Measurements from ENCODE around the gene SLC12A2. TPM values are rescaled to one million over a fixed set of nuclear protein-coding genes. Genes with fewer than 3 reads are reported as not detected.
A peak's percentile ranks its signal among the peaks of the same experiment; 100 is the strongest.

SLC12A2 gene
- total and polyA plus RNA-seq, 4 donors: 32.0 to 198 (median 86.0) TPM

DNA sequence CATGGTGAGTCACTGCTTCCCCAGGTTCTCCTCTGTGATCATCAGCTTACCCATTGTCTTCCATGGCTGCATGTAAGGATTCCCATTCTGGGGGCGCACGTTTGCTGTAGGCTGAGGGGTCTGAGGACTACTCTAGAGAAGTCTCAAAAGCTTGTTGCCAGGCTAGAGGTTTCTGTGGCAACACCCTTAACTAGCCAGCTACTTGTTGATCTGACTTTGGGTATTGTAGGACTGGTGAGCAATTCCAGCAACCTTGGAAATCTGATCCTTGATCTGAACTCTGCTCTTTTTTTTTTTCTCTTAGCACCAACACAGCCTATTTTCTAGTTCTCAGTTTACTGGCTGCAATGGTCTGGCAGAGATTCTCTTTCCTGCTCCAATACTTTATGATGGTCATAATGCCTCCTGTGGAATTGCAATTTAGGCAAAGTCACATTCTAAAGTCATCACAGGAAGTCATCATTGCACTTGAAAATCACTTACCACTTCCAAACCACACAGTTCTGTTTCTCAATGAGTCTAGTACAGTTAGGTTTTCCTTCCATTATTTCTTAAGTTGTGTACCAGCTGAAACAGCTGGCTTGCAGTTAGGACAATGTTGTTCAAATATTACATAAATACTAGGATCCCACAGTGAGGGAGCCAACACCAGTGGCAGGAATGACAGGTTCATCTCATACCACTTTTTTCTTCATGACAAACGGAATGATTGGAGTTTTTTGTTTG is 110.3 kb downstream of the SLC12A2 start:
- no peak overlapping the region for H3K27ac ChIP-seq (ENCODE audit: low read depth, low read length)
- H3K4me1 ChIP-seq (ENCODE audit: control insufficient read depth, insufficient read depth, low read length): no peaks in the 10 kb centered on the region
- no peak overlapping the region for H3K4me3 ChIP-seq (ENCODE audit: low read depth, low read length)
- H3K36me3 ChIP-seq (ENCODE audit: control insufficient read depth, insufficient read depth, low read length): no peaks in the 10 kb centered on the region
- no CpG with 5 or more reads among the region's 3 CpGs for WGBS (ENCODE audit: insufficient coverage)
- peaks cover 1% of the 10 kb centered on the region for H3K9me3 ChIP-seq (ENCODE audit: control insufficient read depth, insufficient read depth, low read length)
- DNase-seq (ENCODE audit: low read depth in 4 of 6, low spot score in 6 of 6): no peak
- H3K27me3 ChIP-seq (ENCODE audit: control insufficient read depth, insufficient read depth, low read length): no peaks in the 10 kb centered on the region

DNA sequence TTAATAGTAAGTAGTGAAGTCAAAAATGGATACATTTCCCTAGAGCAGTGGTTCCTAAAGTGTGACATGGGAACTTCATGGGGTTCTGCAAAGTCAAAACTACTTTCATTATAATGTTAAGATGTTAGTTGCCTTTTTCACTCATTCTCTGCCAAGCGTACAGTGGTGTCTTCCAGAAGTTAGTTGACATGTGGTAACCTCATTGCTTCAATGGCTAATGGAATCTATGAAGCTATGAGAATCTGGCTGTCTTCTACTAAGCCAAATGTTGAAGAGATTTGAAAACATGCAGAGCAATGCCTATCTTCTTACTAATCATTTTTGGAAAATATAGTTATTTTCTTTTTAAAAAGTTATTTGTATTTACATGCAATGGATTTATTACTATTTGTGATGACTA is 111.8 kb downstream of the SLC12A2 start:
- H3K4me1 ChIP-seq (ENCODE audit: control insufficient read depth, insufficient read depth, low read length): no peaks in the 10 kb centered on the region
- H3K27ac ChIP-seq (ENCODE audit: low read depth, low read length): no peak overlapping the region
- no peak overlapping the region for H3K4me3 ChIP-seq (ENCODE audit: low read depth, low read length)
- H3K9me3 ChIP-seq (ENCODE audit: control insufficient read depth, insufficient read depth, low read length): peaks cover 1% of the 10 kb centered on the region
- H3K27me3 ChIP-seq (ENCODE audit: control insufficient read depth, insufficient read depth, low read length): no peaks in the 10 kb centered on the region
- no peaks in the 10 kb centered on the region for H3K36me3 ChIP-seq (ENCODE audit: control insufficient read depth, insufficient read depth, low read length)
- DNase-seq (ENCODE audit: low read depth in 4 of 6, low spot score in 6 of 6): no peak
- WGBS (ENCODE audit: insufficient coverage): 100% methylated on average over 1 of the region's 1 CpG

DNA sequence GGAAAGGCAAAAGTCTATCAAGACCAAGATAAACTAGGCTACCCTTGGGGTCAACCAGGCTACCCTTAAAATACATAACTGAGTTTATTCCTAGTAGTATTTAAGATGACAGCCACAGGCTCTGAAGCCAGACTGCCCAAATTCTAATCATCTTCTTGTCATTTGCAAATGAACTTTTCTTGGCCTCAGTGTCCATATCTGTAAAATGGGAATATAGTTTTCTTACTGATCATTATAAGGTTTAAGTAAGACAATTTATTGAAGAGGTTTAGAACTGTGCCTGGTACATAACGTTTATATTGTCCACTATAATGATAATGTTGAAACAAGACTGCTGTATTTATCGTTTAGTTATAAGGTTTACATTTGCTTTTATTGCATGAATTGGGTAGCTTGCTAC is 112.5 kb downstream of the SLC12A2 start:
- H3K4me3 ChIP-seq (ENCODE audit: low read depth, low read length): no peak overlapping the region
- no peaks in the 10 kb centered on the region for H3K4me1 ChIP-seq (ENCODE audit: control insufficient read depth, insufficient read depth, low read length)
- no peak overlapping the region for H3K27ac ChIP-seq (ENCODE audit: low read depth, low read length)
- H3K27me3 ChIP-seq (ENCODE audit: control insufficient read depth, insufficient read depth, low read length): no peaks in the 10 kb centered on the region
- no peak for DNase-seq (ENCODE audit: low read depth in 4 of 6, low spot score in 6 of 6)
- no peaks in the 10 kb centered on the region for H3K36me3 ChIP-seq (ENCODE audit: control insufficient read depth, insufficient read depth, low read length)
- no CpG with 5 or more reads among the region's 2 CpGs for WGBS (ENCODE audit: insufficient coverage)
- peaks cover 1% of the 10 kb centered on the region for H3K9me3 ChIP-seq (ENCODE audit: control insufficient read depth, insufficient read depth, low read length)

DNA sequence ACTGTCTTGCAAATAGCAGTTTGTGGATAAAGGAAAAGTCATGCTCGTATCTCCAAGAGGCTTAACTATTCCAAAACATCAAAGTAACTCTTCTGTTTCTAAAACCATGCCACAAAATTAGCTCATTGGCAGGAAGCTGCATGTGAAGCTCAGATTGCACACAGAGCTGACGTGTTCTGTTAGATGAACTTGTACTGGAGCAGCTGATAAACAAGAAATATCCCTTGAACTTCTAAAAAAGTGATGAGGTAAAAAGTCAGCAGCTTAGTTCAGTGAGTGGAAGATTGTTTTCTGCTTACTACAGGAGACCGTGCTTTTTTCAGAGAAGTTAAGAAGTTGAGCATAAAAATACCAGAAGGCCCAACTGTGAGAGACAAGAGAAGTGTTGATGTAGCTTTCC is 113.2 kb downstream of the SLC12A2 start:
- no peak for DNase-seq (ENCODE audit: low read depth in 4 of 6, low spot score in 6 of 6)
- no peaks in the 10 kb centered on the region for H3K27me3 ChIP-seq (ENCODE audit: control insufficient read depth, insufficient read depth, low read length)
- no peak overlapping the region for H3K4me3 ChIP-seq (ENCODE audit: low read depth, low read length)
- peaks cover 1% of the 10 kb centered on the region for H3K9me3 ChIP-seq (ENCODE audit: control insufficient read depth, insufficient read depth, low read length)
- no peak overlapping the region for H3K27ac ChIP-seq (ENCODE audit: low read depth, low read length)
- H3K36me3 ChIP-seq (ENCODE audit: control insufficient read depth, insufficient read depth, low read length): no peaks in the 10 kb centered on the region
- peaks cover 3% of the 10 kb centered on the region for H3K4me1 ChIP-seq (ENCODE audit: control insufficient read depth, insufficient read depth, low read length)
- 84% methylated on average over 3 of the region's 3 CpGs for WGBS (ENCODE audit: insufficient coverage)

DNA sequence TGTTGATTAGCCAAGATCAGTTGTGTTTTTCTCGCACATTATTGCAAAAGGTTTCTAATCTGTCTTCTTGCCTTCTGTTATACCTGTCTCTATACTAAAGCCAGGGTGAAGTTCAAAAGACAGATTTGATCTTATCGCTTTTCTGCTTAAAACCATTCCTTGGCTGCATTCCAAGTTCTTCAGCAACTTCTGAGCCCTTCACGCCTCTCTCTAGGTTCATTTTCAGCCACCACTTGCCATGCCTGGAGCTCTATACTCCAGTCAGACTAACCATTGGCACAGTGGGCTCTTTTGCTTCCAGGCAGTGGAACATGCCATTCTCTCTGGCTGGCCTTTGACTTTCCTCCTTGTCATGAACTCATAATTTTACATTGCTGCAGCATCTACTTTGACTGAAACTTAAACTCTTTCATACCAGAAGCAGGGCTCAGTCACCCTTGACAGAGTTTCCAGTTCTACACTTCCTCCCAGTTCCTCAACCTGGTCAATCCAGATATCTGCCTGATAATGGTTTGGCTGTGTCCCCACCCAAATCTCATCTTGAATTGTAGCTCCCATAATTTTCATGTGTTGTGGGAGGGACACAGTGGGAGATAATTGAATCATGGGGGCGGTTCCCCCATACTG is 114.4 kb downstream of the SLC12A2 start:
- Histone ChIP-seq H3K36me3 (ENCODE audit: control insufficient read depth, insufficient read depth, low read length) (no peaks in the 10 kb centered on the region), H3K9me3 (ENCODE audit: control insufficient read depth, insufficient read depth, low read length) (peaks cover 1% of the 10 kb centered on the region), H3K27me3 (ENCODE audit: control insufficient read depth, insufficient read depth, low read length) (no peaks in the 10 kb centered on the region), H3K4me1 (ENCODE audit: control insufficient read depth, insufficient read depth, low read length) (peaks cover 3% of the 10 kb centered on the region), H3K4me3 (ENCODE audit: low read depth, low read length) (no peak overlapping the region), H3K27ac (ENCODE audit: low read depth, low read length) (no peak overlapping the region)
- WGBS (ENCODE audit: insufficient coverage): 96% methylated on average over 3 of the region's 4 CpGs
- DNase-seq (ENCODE audit: low read depth in 4 of 6, low spot score in 6 of 6): no peak

DNA sequence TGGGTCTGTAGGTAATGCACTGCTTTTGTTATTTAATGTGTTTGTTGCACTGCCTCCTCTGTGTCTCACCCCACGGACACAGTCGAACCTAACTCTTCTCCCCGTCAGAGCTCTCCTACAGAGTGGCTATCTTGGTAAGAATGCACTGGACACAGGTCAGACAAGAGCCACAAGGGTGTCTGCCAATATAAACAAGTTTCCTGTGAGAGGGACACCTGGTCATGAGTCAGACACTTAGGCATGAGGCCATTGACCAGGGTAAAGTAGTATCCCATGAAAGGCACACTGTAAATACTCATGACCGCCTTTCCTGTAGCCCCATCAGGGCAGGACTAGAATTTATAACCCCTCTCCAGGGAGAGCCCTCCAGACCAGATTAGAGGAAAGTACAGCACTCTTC is 115.5 kb downstream of the SLC12A2 start:
- DNase-seq (ENCODE audit: low read depth in 4 of 6, low spot score in 6 of 6): no peak
- Histone ChIP-seq H3K27me3 (ENCODE audit: control insufficient read depth, insufficient read depth, low read length) (no peaks in the 10 kb centered on the region), H3K4me1 (ENCODE audit: control insufficient read depth, insufficient read depth, low read length) (peaks cover 3% of the 10 kb centered on the region), H3K9me3 (ENCODE audit: control insufficient read depth, insufficient read depth, low read length) (peaks cover 1% of the 10 kb centered on the region), H3K36me3 (ENCODE audit: control insufficient read depth, insufficient read depth, low read length) (no peaks in the 10 kb centered on the region), H3K4me3 (ENCODE audit: low read depth, low read length) (no peak overlapping the region), H3K27ac (ENCODE audit: low read depth, low read length) (no peak overlapping the region)
- 88% methylated on average over 4 of the region's 4 CpGs for WGBS (ENCODE audit: insufficient coverage)

DNA sequence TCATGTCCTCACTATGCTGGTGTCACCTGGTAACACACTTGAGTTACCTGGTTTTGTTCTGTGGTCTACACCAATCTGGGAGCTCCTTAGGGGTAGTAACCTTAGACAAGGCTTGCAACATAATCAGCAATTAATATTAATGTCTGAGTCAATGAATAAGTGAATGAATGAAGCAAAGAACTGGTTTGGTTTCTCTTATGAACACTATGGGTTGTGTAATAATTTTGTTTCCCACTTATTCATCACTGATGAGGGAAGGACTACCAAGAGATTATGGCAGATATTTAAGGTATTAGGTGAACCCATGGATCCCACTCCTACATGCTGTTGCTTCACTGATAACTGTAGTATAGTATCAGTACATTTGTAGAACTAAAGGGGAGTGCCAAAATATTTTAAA is 116.0 kb downstream of the SLC12A2 start:
- Histone ChIP-seq H3K4me3 (ENCODE audit: low read depth, low read length) (no peak overlapping the region), H3K27ac (ENCODE audit: low read depth, low read length) (no peak overlapping the region), H3K27me3 (ENCODE audit: control insufficient read depth, insufficient read depth, low read length) (no peaks in the 10 kb centered on the region), H3K36me3 (ENCODE audit: control insufficient read depth, insufficient read depth, low read length) (no peaks in the 10 kb centered on the region), H3K4me1 (ENCODE audit: control insufficient read depth, insufficient read depth, low read length) (peaks cover 3% of the 10 kb centered on the region), H3K9me3 (ENCODE audit: control insufficient read depth, insufficient read depth, low read length) (no peaks in the 10 kb centered on the region)
- DNase-seq (ENCODE audit: low read depth in 4 of 6, low spot score in 6 of 6): no peak

DNA sequence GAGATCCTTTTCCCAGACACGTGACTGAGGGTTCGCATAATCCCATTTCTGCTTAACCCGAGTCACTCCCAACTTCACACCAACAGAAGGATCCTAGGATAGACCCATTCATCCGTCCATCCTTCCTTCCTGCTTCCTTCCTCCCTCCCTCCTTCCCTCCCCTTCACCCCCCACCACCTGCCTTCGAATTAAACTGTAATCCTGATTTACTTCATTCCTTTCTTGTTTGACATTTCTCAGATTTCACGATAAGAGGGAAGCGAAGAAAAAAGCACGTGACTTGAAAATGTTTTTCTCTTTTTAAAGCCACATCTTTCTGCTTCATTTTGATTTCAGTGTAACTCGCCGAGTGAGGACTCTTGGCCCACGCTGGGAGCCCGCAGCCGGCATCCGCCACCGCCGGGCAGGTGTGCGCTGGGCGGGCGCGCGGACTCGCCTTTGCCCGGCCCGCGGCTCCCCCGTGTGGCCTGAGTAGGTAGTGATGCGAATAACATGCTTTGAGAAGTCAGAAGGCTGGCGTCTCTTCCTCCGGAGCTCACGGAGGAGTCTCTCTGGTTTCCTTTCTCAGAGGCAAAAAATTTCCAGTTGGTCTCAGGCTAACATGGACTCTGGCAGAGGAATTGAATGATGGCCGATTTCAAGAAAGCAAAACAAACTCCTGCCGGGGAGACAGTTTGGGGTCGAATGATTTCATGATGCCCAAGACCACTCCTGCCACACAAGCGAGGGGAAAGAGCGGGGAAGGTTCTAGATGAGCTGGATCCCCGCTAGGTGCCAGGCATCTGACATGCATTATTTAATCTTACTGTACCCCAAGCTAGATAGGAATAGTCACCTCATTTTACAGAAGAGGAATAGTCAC is 117.7 kb downstream of the SLC12A2 start:
- Histone ChIP-seq H3K9me3 (ENCODE audit: control insufficient read depth, insufficient read depth, low read length) (no peaks in the 10 kb centered on the region), H3K4me1 (ENCODE audit: control insufficient read depth, insufficient read depth, low read length) (peaks cover 3% of the 10 kb centered on the region), H3K27ac (ENCODE audit: low read depth, low read length) (no peak overlapping the region), H3K27me3 (ENCODE audit: control insufficient read depth, insufficient read depth, low read length) (no peaks in the 10 kb centered on the region), H3K4me3 (ENCODE audit: low read depth, low read length) (no peak overlapping the region), H3K36me3 (ENCODE audit: control insufficient read depth, insufficient read depth, low read length) (no peaks in the 10 kb centered on the region)
- peak; percentile 21 to 91 (median 46) for DNase-seq (ENCODE audit: low read depth in 4 of 6, low spot score in 6 of 6)
- 8% methylated on average over 30 of the region's 36 CpGs for WGBS (ENCODE audit: insufficient coverage)

DNA sequence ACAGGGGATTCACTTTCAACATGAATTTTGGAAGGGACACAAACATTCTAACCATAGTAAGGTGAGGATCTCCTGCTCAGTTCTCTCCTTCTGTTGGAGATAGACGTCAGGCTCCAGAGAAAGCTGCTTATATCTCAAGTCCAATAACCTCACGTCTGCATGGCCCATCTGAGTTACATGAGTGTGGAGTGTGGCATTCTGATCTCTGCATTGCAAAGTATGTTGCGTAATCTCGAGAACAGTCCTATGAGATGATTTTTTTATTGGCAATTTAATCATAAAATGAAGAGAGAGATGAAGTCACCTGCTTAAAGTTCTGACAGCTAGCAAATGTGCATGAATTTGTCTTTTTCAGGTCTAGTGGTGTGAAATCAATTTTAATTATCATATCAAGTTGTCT is 118.8 kb downstream of the SLC12A2 start:
- 81% methylated on average over 3 of the region's 4 CpGs for WGBS (ENCODE audit: insufficient coverage)
- DNase-seq (ENCODE audit: low read depth in 4 of 6, low spot score in 6 of 6): no peak
- no peaks in the 10 kb centered on the region for H3K27me3 ChIP-seq (ENCODE audit: control insufficient read depth, insufficient read depth, low read length)
- no peak overlapping the region for H3K27ac ChIP-seq (ENCODE audit: low read depth, low read length)
- H3K9me3 ChIP-seq (ENCODE audit: control insufficient read depth, insufficient read depth, low read length): no peaks in the 10 kb centered on the region
- no peak overlapping the region for H3K4me3 ChIP-seq (ENCODE audit: low read depth, low read length)
- no peaks in the 10 kb centered on the region for H3K36me3 ChIP-seq (ENCODE audit: control insufficient read depth, insufficient read depth, low read length)
- peaks cover 3% of the 10 kb centered on the region for H3K4me1 ChIP-seq (ENCODE audit: control insufficient read depth, insufficient read depth, low read length)

Measured in spinal cord (tissue), 10 donors.